KMS-11 (cell line): Measurements from ENCODE around the gene SUSD6.
A peak's percentile ranks its signal among the peaks of the same experiment; 100 is the strongest.
"Not testable (repeated sequence)": the region's sequence is repeated elsewhere in the genome, so short reads cannot be mapped to it uniquely, and the experiment has no call there.

Experiments
- H2AFZ ChIP-seq: fragments of 200-600 bp; sonication (generic); 2 replicates; pipeline ENCODE4 v1.6.1; 2016; ENCODE audit warnings: antibody characterized with exemption, mixed run types, low read depth
- H3K27ac ChIP-seq: fragments of 200-600 bp; sonication (generic); 2 replicates; pipeline ENCODE4 v1.6.1; 2016; ENCODE audit warnings: mild to moderate bottlenecking, mixed run types
- H3K27me3 ChIP-seq: fragments of 200-600 bp; sonication (generic); 2 replicates; pipeline ENCODE4 v1.6.1; 2017; ENCODE audit warnings: mild to moderate bottlenecking, low read depth, mixed run types, moderate library complexity; ENCODE audit not compliant: insufficient read depth
- H3K36me3 ChIP-seq: fragments of 200-600 bp; sonication (generic); 2 replicates; pipeline ENCODE4 v1.6.1; 2017; ENCODE audit warnings: mild to moderate bottlenecking, mixed run types; ENCODE audit not compliant: insufficient read depth
- H3K4me1 ChIP-seq: fragments of 200-600 bp; sonication (generic); 2 replicates; pipeline ENCODE4 v1.6.1; 2016; ENCODE audit warnings: mild to moderate bottlenecking, low read depth, mixed run types; ENCODE audit not compliant: poor library complexity, severe bottlenecking
- H3K4me2 ChIP-seq: fragments of 200-600 bp; sonication (generic); 2 replicates; pipeline ENCODE4 v1.7.0; 2016; ENCODE audit warnings: mild to moderate bottlenecking, mixed run types
- H3K4me3 ChIP-seq: fragments of 200-600 bp; sonication (generic); IDR thresholded peaks from 2 replicates; pipeline ENCODE4 v1.6.1; 2017; ENCODE audit warnings: low read depth, low read length, mixed read lengths; ENCODE audit not compliant: insufficient read depth
- H3K79me2 ChIP-seq: fragments of 200-600 bp; sonication (generic); 2 replicates; pipeline ENCODE4 v1.6.1; 2016; ENCODE audit warnings: low read depth, mixed run types; ENCODE audit not compliant: insufficient read depth
- H3K9ac ChIP-seq: fragments of 200-600 bp; sonication (generic); 2 replicates; pipeline ENCODE4 v1.6.1; 2016; ENCODE audit warnings: mild to moderate bottlenecking, mixed run types
- H4K20me1 ChIP-seq: fragments of 200-600 bp; sonication (generic); 2 replicates; pipeline ENCODE4 v1.6.1; 2016; ENCODE audit warnings: mild to moderate bottlenecking, mixed run types; ENCODE audit not compliant: insufficient read depth
- CTCF ChIP-seq: fragments of 200-600 bp; sonication (generic); conservative IDR thresholded peaks from 2 replicates; pipeline ENCODE4 v1.6.1; 2017; ENCODE audit warnings: low read depth, mild to moderate bottlenecking, antibody characterized with exemption, low read length, moderate library complexity, mixed read lengths

The SUSD6 gene

GRCh38 chr14:69713209-69713781 lies 101.9 kb downstream of the SUSD6 start:
- 0 out of 2 replicates have a peak overlapping the region, but pooled peaks have one; percentile 6 for H2AFZ ChIP-seq
- H3K9ac ChIP-seq: peak overlapping the region; percentile 34; the same call in 1 of the 2 replicates
- peaks cover 61% of the 10 kb centered on the region for H3K4me1 ChIP-seq
- no peaks in the 10 kb centered on the region for H3K27me3 ChIP-seq
- no peaks in the 10 kb centered on the region for H3K36me3 ChIP-seq
- H4K20me1 ChIP-seq: no peaks in the 10 kb centered on the region
- H3K4me2 ChIP-seq: peak overlapping the region; percentile 66
- H3K27ac ChIP-seq: peak overlapping the region; percentile 83
- H3K4me3 ChIP-seq: no peak overlapping the region
- H3K79me2 ChIP-seq: no peaks in the 10 kb centered on the region
- TF ChIP-seq CTCF: no peak

GRCh38 chr14:69713993-69714679 lies 102.7 kb downstream of the SUSD6 start:
- Histone ChIP-seq H2AFZ (no peak overlapping the region), H3K4me3 (no peak overlapping the region), H3K9ac (no peak overlapping the region), H3K4me1 (peaks cover 61% of the 10 kb centered on the region), H3K27me3 (no peaks in the 10 kb centered on the region), H3K27ac (peak overlapping the region; percentile 83; the same call in 1 of the 2 replicates), H3K36me3 (no peaks in the 10 kb centered on the region), H3K4me2 (no peak overlapping the region), H3K79me2 (no peaks in the 10 kb centered on the region), H4K20me1 (no peaks in the 10 kb centered on the region)
- no peak for TF ChIP-seq CTCF

- Histone ChIP-seq H3K79me2 (no peaks in the 10 kb centered on the region), H3K4me3 (no peak overlapping the region), H3K4me2 (peak overlapping the region; percentile 45), H4K20me1 (no peaks in the 10 kb centered on the region), H3K4me1 (peaks cover 61% of the 10 kb centered on the region), H3K36me3 (no peaks in the 10 kb centered on the region), H3K9ac (no peak overlapping the region), H3K27me3 (no peaks in the 10 kb centered on the region), H2AFZ (no peak overlapping the region), H3K27ac (peak overlapping the region; percentile 20; the same call in 1 of the 2 replicates)
- no peak for TF ChIP-seq CTCF
Observed at GRCh38 chr14:69715725-69716477, 104.5 kb downstream of the SUSD6 start.

- Histone ChIP-seq H3K79me2 (no peaks in the 10 kb centered on the region), H3K36me3 (no peaks in the 10 kb centered on the region), H3K4me2 (peak overlapping the region; percentile 45), H4K20me1 (no peaks in the 10 kb centered on the region), H3K27me3 (no peaks in the 10 kb centered on the region), H3K27ac (peak overlapping the region; percentile 20; the same call in 1 of the 2 replicates), H3K4me3 (no peak overlapping the region), H3K4me1 (peaks cover 55% of the 10 kb centered on the region), H2AFZ (no peak overlapping the region), H3K9ac (no peak overlapping the region)
- TF ChIP-seq CTCF: no peak
Observed at GRCh38 chr14:69716478-69717187, 105.2 kb downstream of the SUSD6 start.

GRCh38 chr14:69718614-69719013 lies 107.2 kb downstream of the SUSD6 start:
- not testable (repeated sequence) for H3K27ac ChIP-seq
- H3K4me1 ChIP-seq: peaks cover 36% of the 10 kb centered on the region

More at GRCh38 chr14:69718614-69719013, 107.2 kb downstream of the SUSD6 start:
- not testable (repeated sequence) for H4K20me1 ChIP-seq, H3K27me3 ChIP-seq, H3K79me2 ChIP-seq, H3K4me2 ChIP-seq, H3K4me3 ChIP-seq, H2AFZ ChIP-seq, H3K36me3 ChIP-seq, H3K9ac ChIP-seq
